K562 (cell line): Measurements from ENCODE around the gene OR51V1. TPM values are rescaled to one million over a fixed set of nuclear protein-coding genes. Genes with fewer than 3 reads are reported as not detected.

Source experiments
- ELF2 ChIP-seq: fragments of 250-450 bp; sonication (Bioruptor Pico); IDR thresholded peaks from 2 replicates; pipeline ENCODE4 v1.5.0; 2021; ENCODE audit warnings: mild to moderate bottlenecking
- ETV5 ChIP-seq: sonication (generic); formaldehyde crosslinking; IDR thresholded peaks from 2 replicates; pipeline ENCODE4 v1.4.0; 2020; ENCODE audit warnings: low read depth, mild to moderate bottlenecking, missing genetic modification reagents
- FOXP1 ChIP-seq: sonication (generic); formaldehyde crosslinking; IDR thresholded peaks from 2 replicates; pipeline ENCODE4 v1.8.0; 2022; ENCODE audit warnings: mild to moderate bottlenecking, missing genetic modification reagents
- KDM5B ChIP-seq: fragments of 200-600 bp; sonication (generic); IDR thresholded peaks from 2 replicates; pipeline ENCODE4 v1.6.1; 2012; ENCODE audit warnings: low read depth, mild to moderate bottlenecking, moderate library complexity, low read length, control low read depth, inconsistent platforms; ENCODE audit not compliant: insufficient replicate concordance
- NFYB ChIP-seq: IDR thresholded peaks from 2 replicates; pipeline ENCODE4 v1.6.1; 2011; ENCODE audit warnings: mild to moderate bottlenecking, moderate library complexity; ENCODE audit not compliant: insufficient read length; ENCODE audit errors: extremely low read depth
- POLR2AphosphoS5 ChIP-seq: IDR thresholded peaks from 2 replicates; pipeline ENCODE4 v1.6.1; 2011; ENCODE audit warnings: mild to moderate bottlenecking, low read depth, low read length, moderate library complexity; ENCODE audit not compliant: control insufficient read depth, insufficient read depth
- ZNF316 ChIP-seq: fragments of 450-650 bp; IDR thresholded peaks from 2 replicates; pipeline ENCODE4 v1.6.1; 2016
- ZNF518B ChIP-seq: fragments of 250-450 bp; sonication (Bioruptor Pico); IDR thresholded peaks from 2 replicates; pipeline ENCODE4 v1.5.0; 2021; ENCODE audit warnings: mild to moderate bottlenecking, moderate library complexity
- polyA plus RNA-seq, 8 experiments: library from polyadenylated mRNA; depleted of rRNA in 4 of 8; stranded (reverse) in 5 of 8; unstranded in 3 of 8; fragments of >200 nt; fragmentation: Nextera tagmentation in 2 of 8; fragmentation: Illumina TruSeq in 1 of 8; extraction: Ambion mirVana in 2 of 8; extraction: Trizol in 1 of 8; gene quantifications; 2 replicates each; pipeline versions ENCODE4 v1.2.1 to v1.2.3, GENCODE V29; 2011 to 2014; ENCODE audit warnings: inconsistent platforms in 1 of 8, missing spikeins in 1 of 8
- total RNA-seq, 7 experiments: library from RNA; depleted of rRNA in 6 of 7; stranded (reverse); fragments of >200 nt in 6 of 7; fragmentation: Illumina TruSeq in 2 of 7; extraction: Trizol in 2 of 7; gene quantifications; 2 replicates each; pipeline versions ENCODE4 v1.2.1 to v1.2.3, GENCODE V29; 2011 to 2021; ENCODE audit warnings: low replicate concordance in 1 of 7

The OR51V1 gene
- total and polyA plus RNA-seq, 9 of the 15 experiments (the other 6 are each of a cell fraction or from before 2014, with no cell fraction given) = not detected

GRCh38 chr11:5234381-5234834 is 33.9 kb upstream of the OR51V1 start, which contains the start of gene HBD (continued):
- no peak for TF ChIP-seq ZNF518B (CRISPR knock-in tag)
- no peak for TF ChIP-seq NFYB
- no peak for TF ChIP-seq FOXP1 (CRISPR knock-in tag)
- no peak for TF ChIP-seq ZNF316
- no peak for TF ChIP-seq ETV5 (CRISPR knock-in tag)
- TF ChIP-seq ELF2 (CRISPR knock-in tag) = no peak
- no peak for TF ChIP-seq POLR2AphosphoS5
- no peak for TF ChIP-seq KDM5B
